Tibial nerve (tissue), 4 donors: ENCODE data around the gene YIPF5. TPM values are rescaled to one million over a fixed set of nuclear protein-coding genes. Genes with fewer than 3 reads are reported as not detected.

Experiments
- DNase-seq, 2 donors: peaks; one replicate each; pipeline ENCODE4 v3.0.0-alpha.2; 2019; ENCODE audit warnings: low spot score in 2 of 2
- H3K27ac ChIP-seq, 4 donors: fragments of 200-600 bp; sonication (generic) in 3 of 4; one replicate each; pipeline ENCODE4 v1.5.1; 2017 to 2019; ENCODE audit warnings: mild to moderate bottlenecking in 1 of 4
- H3K27me3 ChIP-seq, 2 donors: fragments of 200-600 bp; sonication (generic) in 1 of 2; one replicate each; pipeline versions ENCODE4 v1.5.1 to v1.6.0; 2017 to 2019
- H3K36me3 ChIP-seq, 3 donors: fragments of 200-600 bp; sonication (generic); one replicate each; pipeline ENCODE4 v1.5.1; 2018 to 2019
- H3K4me1 ChIP-seq, 4 donors: fragments of 200-600 bp; sonication (generic) in 3 of 4; one replicate each; pipeline ENCODE4 v1.5.1; 2017 to 2019
- H3K4me3 ChIP-seq, 4 donors: fragments of 200-600 bp; sonication (generic) in 3 of 4; one replicate each; pipeline ENCODE4 v1.5.1; 2017 to 2019; ENCODE audit warnings: mild to moderate bottlenecking in 1 of 4, moderate library complexity in 1 of 4
- H3K9me3 ChIP-seq, 4 donors: fragments of 200-600 bp; sonication (generic) in 3 of 4; one replicate each; pipeline ENCODE4 v1.5.1; 2017 to 2019
- EP300 ChIP-seq, 2 donors: sonication (generic); formaldehyde crosslinking; IDR thresholded peaks; one replicate each; pipeline ENCODE4 v1.6.1; 2017; ENCODE audit warnings: antibody characterized with exemption in 2 of 2, mild to moderate bottlenecking in 1 of 2
- POLR2A ChIP-seq, 2 donors: fragments of 450-650 bp; IDR thresholded peaks; one replicate each; pipeline ENCODE4 v1.6.1; 2017; ENCODE audit warnings: antibody characterized with exemption in 2 of 2, mild to moderate bottlenecking in 2 of 2, moderate library complexity in 2 of 2
- WGBS, 2 donors: methylation state at CpG; one replicate each; pipeline ENCODE4 v1.1.5; 2018; 5-methylcytosine and 5-hydroxymethylcytosine counted together
- small RNA-seq: library from RNA; depleted of rRNA; stranded (forward); fragments of <200 nt; gene quantifications from one replicate; pipeline ENCODE3, GENCODE V24; 2016
- total RNA-seq, 4 donors: library from RNA; depleted of rRNA; stranded (reverse); fragments of >200 nt; gene quantifications; one replicate each; pipeline ENCODE4 v1.1.0, GENCODE V29; 2016
- TF ChIP-seq, protein P1 (sequence below), 5 experiments: fragments of 200-600 bp in 3 of 5; fragments of 450-650 bp in 2 of 5; sonication (generic) in 3 of 5; IDR thresholded peaks; one replicate each; pipeline ENCODE4 v1.5.1; 2016 to 2019; ENCODE audit warnings: antibody characterized with exemption in 5 of 5, mild to moderate bottlenecking in 3 of 5, moderate library complexity in 2 of 5

The YIPF5 gene
- total RNA-seq, 4 donors from 2014 or later: 19.5 to 35.6 (median 31.6) TPM

- DNase-seq: no peak
- 73 to 75% methylated on average over 2 of the region's 2 CpGs for WGBS, 2 donors
- TF ChIP-seq EP300 (IDR thresholded peaks at IDR 0.05): no peak
- TF ChIP-seq POLR2A (IDR thresholded peaks at IDR 0.05): no peak
- TF ChIP-seq, protein P1, sequence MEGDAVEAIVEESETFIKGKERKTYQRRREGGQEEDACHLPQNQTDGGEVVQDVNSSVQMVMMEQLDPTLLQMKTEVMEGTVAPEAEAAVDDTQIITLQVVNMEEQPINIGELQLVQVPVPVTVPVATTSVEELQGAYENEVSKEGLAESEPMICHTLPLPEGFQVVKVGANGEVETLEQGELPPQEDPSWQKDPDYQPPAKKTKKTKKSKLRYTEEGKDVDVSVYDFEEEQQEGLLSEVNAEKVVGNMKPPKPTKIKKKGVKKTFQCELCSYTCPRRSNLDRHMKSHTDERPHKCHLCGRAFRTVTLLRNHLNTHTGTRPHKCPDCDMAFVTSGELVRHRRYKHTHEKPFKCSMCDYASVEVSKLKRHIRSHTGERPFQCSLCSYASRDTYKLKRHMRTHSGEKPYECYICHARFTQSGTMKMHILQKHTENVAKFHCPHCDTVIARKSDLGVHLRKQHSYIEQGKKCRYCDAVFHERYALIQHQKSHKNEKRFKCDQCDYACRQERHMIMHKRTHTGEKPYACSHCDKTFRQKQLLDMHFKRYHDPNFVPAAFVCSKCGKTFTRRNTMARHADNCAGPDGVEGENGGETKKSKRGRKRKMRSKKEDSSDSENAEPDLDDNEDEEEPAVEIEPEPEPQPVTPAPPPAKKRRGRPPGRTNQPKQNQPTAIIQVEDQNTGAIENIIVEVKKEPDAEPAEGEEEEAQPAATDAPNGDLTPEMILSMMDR (IDR thresholded peaks at IDR 0.05): no peak
- no peaks in the 10 kb centered on the region for H3K27me3 ChIP-seq
- no peaks in the 10 kb centered on the region for H3K4me1 ChIP-seq
- H3K9me3 ChIP-seq: no peaks in the 10 kb centered on the region
- H3K36me3 ChIP-seq: no peaks in the 10 kb centered on the region
- H3K27ac ChIP-seq: no peak overlapping the region
- no peak overlapping the region for H3K4me3 ChIP-seq
Observed at GRCh38 chr5:144120661-144121180, 49.7 kb downstream of the YIPF5 start.

- H3K9me3 ChIP-seq: no peaks in the 10 kb centered on the region
Observed at GRCh38 chr5:144117412-144117811, 53.0 kb downstream of the YIPF5 start.

DNA sequence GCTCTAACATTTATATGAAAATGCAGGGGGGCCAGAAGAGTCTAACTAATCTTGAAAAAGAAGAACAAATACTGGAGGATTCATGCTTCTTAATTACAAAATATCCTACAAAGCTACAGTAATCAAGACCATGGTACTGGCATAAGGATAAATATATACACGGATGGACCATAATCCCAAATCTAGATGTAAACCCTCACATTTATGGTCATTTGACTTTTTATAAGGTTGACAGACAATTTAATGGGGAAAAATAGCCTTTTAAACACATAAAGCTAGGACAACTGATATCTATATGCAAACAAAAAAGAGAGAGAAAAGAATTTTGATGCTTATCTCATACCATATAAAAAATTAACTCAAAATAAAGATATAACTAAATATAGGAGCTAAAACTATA, 55.9 kb downstream of the YIPF5 start:
- no peaks in the 10 kb centered on the region for H3K27me3 ChIP-seq
- H3K4me1 ChIP-seq: no peaks in the 10 kb centered on the region
- H3K4me3 ChIP-seq: no peak overlapping the region
- H3K27ac ChIP-seq: no peak overlapping the region
- WGBS, 2 donors: 43 to 49% methylated on average over 1 of the region's 1 CpG
- peaks cover 0 to 5% (median 0%) of the 10 kb centered on the region in 4 donors for H3K9me3 ChIP-seq
- TF ChIP-seq EP300 (IDR thresholded peaks at IDR 0.05) (no peak), POLR2A (IDR thresholded peaks at IDR 0.05) (no peak)
- TF ChIP-seq, protein P1 (IDR thresholded peaks at IDR 0.05): no peak
- no peaks in the 10 kb centered on the region for H3K36me3 ChIP-seq
- DNase-seq: no peak

More at GRCh38 chr5:144117412-144117811, 53.0 kb downstream of the YIPF5 start:
- Histone ChIP-seq H3K27ac (no peak overlapping the region), H3K27me3 (no peaks in the 10 kb centered on the region), H3K4me3 (no peak overlapping the region), H3K36me3 (no peaks in the 10 kb centered on the region), H3K4me1 (no peaks in the 10 kb centered on the region)
- DNase-seq: no peak
- TF ChIP-seq, protein P1 (IDR thresholded peaks at IDR 0.05): no peak
- TF ChIP-seq POLR2A (IDR thresholded peaks at IDR 0.05): no peak
- TF ChIP-seq EP300 (IDR thresholded peaks at IDR 0.05): no peak

Small RNA genes within 50 kb of the gene (small RNA-seq; reads per million reads assigned to genes)
- not detected for gene RN7SL87P

Other genes starting within 250 kb of the YIPF5 start
- gene KCTD16, start 214 bp upstream of the YIPF5 start, total RNA-seq: under 1 TPM; under 0.01 to 0.44 (median 0.41) TPM